GM12878 (cell line): ENCODE data around the gene COMMD6. TPM values are rescaled to one million over a fixed set of nuclear protein-coding genes. Genes with fewer than 3 reads are reported as not detected.
A peak's percentile ranks its signal among the peaks of the same experiment; 100 is the strongest.

Experiments
- ASH2L ChIP-seq: fragments of 300-600, 200-600 bp; sonication (generic); IDR thresholded peaks from 2 replicates; pipeline ENCODE4 v1.6.1; 2017; ENCODE audit warnings: low read depth, mild to moderate bottlenecking, borderline replicate concordance
- BACH1 ChIP-seq: fragments of 450-650 bp; IDR thresholded peaks from 2 replicates; pipeline ENCODE4 v1.6.1; 2017; ENCODE audit warnings: mild to moderate bottlenecking, borderline replicate concordance
- CEBPB ChIP-seq, 2 experiments: fragments of 150-350 bp in 1 of 2; IDR thresholded peaks; 2 replicates each; pipeline ENCODE4 v1.6.1; 2012 to 2014; ENCODE audit warnings: low read depth in 2 of 2, low read length in 2 of 2, borderline replicate concordance in 1 of 2, inconsistent platforms in 1 of 2
- FOS ChIP-seq: IDR thresholded peaks from 3 replicates; pipeline ENCODE4 v1.6.1; 2011; ENCODE audit warnings: borderline replicate concordance; ENCODE audit not compliant: insufficient read length; ENCODE audit errors: extremely low read depth
- HCFC1 ChIP-seq: fragments of 150-350 bp; IDR thresholded peaks from 2 replicates; pipeline ENCODE4 v1.6.1; 2014; ENCODE audit warnings: low read length
- IKZF1 ChIP-seq: fragments of 450-650 bp; conservative IDR thresholded peaks from 2 replicates; pipeline ENCODE4 v1.6.1; 2017; ENCODE audit warnings: antibody characterized with exemption, mild to moderate bottlenecking
- JUNB ChIP-seq: IDR thresholded peaks from 2 replicates; pipeline ENCODE4 v1.6.1; 2016; ENCODE audit warnings: antibody characterized with exemption, mild to moderate bottlenecking
- KLF5 ChIP-seq: fragments of 450-650 bp; IDR thresholded peaks from 2 replicates; pipeline ENCODE4 v1.6.1; 2014; ENCODE audit warnings: mild to moderate bottlenecking; ENCODE audit not compliant: partially characterized antibody
- MYC ChIP-seq: IDR thresholded peaks from 2 replicates; pipeline ENCODE4 v1.6.1; 2011; ENCODE audit warnings: mild to moderate bottlenecking, low read length, moderate library complexity, inconsistent platforms; ENCODE audit not compliant: insufficient read depth, insufficient replicate concordance, insufficient read length, severe bottlenecking
- NFYB ChIP-seq: IDR thresholded peaks from 2 replicates; pipeline ENCODE4 v1.6.1; 2011; ENCODE audit warnings: low read depth, mild to moderate bottlenecking, low read length, improper control_type of control experiment, moderate library complexity; ENCODE audit not compliant: insufficient read depth
- POLR2AphosphoS5 ChIP-seq: IDR thresholded peaks from 2 replicates; pipeline ENCODE4 v1.6.1; 2011; ENCODE audit warnings: mild to moderate bottlenecking, low read length, inconsistent platforms
- RELA ChIP-seq: fragments of 450-650 bp; IDR thresholded peaks from 2 replicates; pipeline ENCODE4 v1.8.0; 2014; ENCODE audit warnings: borderline replicate concordance; ENCODE audit not compliant: partially characterized antibody
- REST ChIP-seq: IDR thresholded peaks from 2 replicates; pipeline ENCODE4 v1.6.1; 2012; ENCODE audit warnings: mild to moderate bottlenecking, low read depth, low read length
- SMARCA5 ChIP-seq: fragments of 450-650 bp; IDR thresholded peaks from 2 replicates; pipeline ENCODE4 v1.6.1; 2017; ENCODE audit warnings: mild to moderate bottlenecking
- SP1 ChIP-seq: IDR thresholded peaks from one replicate; pipeline ENCODE4 v1.6.1; 2011; ENCODE audit warnings: low read depth, low read length
- STAT1 ChIP-seq: fragments of 450-650 bp; conservative IDR thresholded peaks from 2 replicates; pipeline ENCODE4 v1.6.1; 2014; ENCODE audit warnings: antibody characterized with exemption, mild to moderate bottlenecking
- WRNIP1 ChIP-seq: IDR thresholded peaks from 2 replicates; pipeline ENCODE4 v1.6.1; 2011; ENCODE audit warnings: low read depth, low read length, improper control_type of control experiment, borderline replicate concordance
- ZNF217 ChIP-seq: fragments of 450-650 bp; IDR thresholded peaks from 2 replicates; pipeline ENCODE4 v1.6.1; 2017; ENCODE audit warnings: antibody characterized with exemption, mild to moderate bottlenecking
- ZNF384 ChIP-seq: IDR thresholded peaks from 2 replicates; pipeline ENCODE4 v1.6.1; 2012; ENCODE audit warnings: low read depth, mild to moderate bottlenecking, low read length, improper control_type of control experiment, borderline replicate concordance
- polyA plus RNA-seq, 11 experiments: library from polyadenylated mRNA; depleted of rRNA in 4 of 11; unstranded in 6 of 11; stranded (reverse) in 5 of 11; fragments of >200 nt; fragmentation: Nextera tagmentation in 4 of 11; fragmentation: Illumina TruSeq in 1 of 11; extraction: Ambion mirVana in 4 of 11; extraction: Trizol in 1 of 11; gene quantifications; 1 replicate in 1 of 11; 2 replicates in 10 of 11; pipeline versions ENCODE4 v1.2.1 to v1.2.3, GENCODE V29; 2011 to 2016; ENCODE audit warnings: inconsistent platforms in 2 of 11, missing spikeins in 2 of 11, low read depth in 1 of 11
- total RNA-seq, 4 experiments: library from RNA; depleted of rRNA in 3 of 4; stranded (reverse); fragments of >200 nt in 3 of 4; fragmentation: Illumina TruSeq in 1 of 4; extraction: Trizol in 1 of 4; gene quantifications; 2 replicates each; pipeline versions ENCODE4 v1.2.1 to v1.2.3, GENCODE V29; 2013 to 2021
- TF ChIP-seq, protein P1 (sequence below): IDR thresholded peaks from 2 replicates; pipeline ENCODE4 v1.6.1; 2011; ENCODE audit warnings: borderline replicate concordance, low read depth, mild to moderate bottlenecking, moderate library complexity, mixed read lengths, low read length; ENCODE audit not compliant: insufficient read depth; ENCODE audit errors: extremely low read length
- TF ChIP-seq, protein P2 (sequence below): IDR thresholded peaks from 2 replicates; pipeline ENCODE4 v1.6.1; 2011; ENCODE audit warnings: low read depth, mild to moderate bottlenecking, low read length, moderate library complexity, borderline replicate concordance; ENCODE audit errors: extremely low read depth
- TF ChIP-seq, protein P3 (sequence below): fragments of 450-650 bp; IDR thresholded peaks from 2 replicates; pipeline ENCODE4 v1.6.1; 2017; ENCODE audit warnings: mild to moderate bottlenecking

Gene COMMD6
- total and polyA plus RNA-seq, 10 of the 15 experiments (the other 5 are each of a cell fraction or from before 2014, with no cell fraction given) = 127 to 509 (median 247) TPM

DNA sequence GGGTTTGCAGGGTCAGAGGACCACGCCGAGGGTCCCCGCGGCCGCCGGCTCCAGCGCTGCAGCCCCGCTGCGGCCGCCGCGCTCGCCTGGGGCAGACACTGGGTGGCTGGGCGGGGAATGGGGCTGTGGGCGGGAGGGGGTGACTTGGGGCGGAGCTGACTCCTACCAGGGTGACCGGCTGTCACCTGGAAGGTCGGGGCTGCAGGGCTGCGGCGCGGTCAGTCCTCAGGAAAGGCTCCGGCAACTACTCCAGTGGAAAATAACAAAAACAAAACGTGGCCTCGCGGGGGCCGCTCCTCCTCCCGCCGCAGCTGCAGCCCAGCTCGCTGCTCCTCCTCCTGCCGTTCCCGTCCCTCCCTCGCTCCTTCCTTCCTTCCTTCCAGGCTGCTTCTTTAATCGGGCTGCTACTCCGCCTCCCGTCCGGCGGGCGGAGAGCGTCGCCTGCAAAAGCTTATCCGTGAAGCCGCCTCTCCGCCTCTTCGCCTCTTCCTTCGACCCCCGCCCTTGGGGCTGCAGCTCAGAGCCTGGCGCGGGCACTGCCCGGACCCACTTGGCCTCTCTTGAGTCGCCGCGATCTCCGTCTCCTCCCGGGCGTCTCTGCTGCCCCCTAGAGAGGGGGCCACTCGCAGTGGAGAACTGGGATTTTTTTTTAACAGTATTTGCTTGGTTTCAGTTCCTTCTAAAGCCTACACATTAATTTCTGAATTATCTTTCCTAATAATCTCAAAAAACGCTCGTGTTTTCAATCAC, 55.4 kb downstream of the COMMD6 start, which contains the start of gene TBC1D4 (continued):
- TF ChIP-seq FOS (no peak), JUNB (peak; percentile 66), ZNF384 (peak; percentile 97), SMARCA5 (peak; percentile 82; the same call in 1 of the 2 replicates), REST (peak; percentile 39; the same call in 1 of the 2 replicates), CEBPB (IDR thresholded peaks at IDR 0.05; ENCODE audit: borderline replicate concordance in 1 of 2, low read depth in 2 of 2, low read length in 2 of 2) (no peak), KLF5 (peak; percentile 35), RELA (peak; percentile 13), IKZF1 (peak; percentile 93), ZNF217 (no peak), ASH2L (no peak; the same call in 1 of the 2 replicates), MYC (no peak), BACH1 (peak; percentile 70), NFYB (no peak), POLR2AphosphoS5 (no peak), WRNIP1 (no peak), STAT1 (peak; percentile 61; the same call in 1 of the 2 replicates), HCFC1 (0 out of 2 replicates have a peak, but pooled peaks have one; percentile 22), SP1 (peak; percentile 0)
- TF ChIP-seq, protein P1, sequence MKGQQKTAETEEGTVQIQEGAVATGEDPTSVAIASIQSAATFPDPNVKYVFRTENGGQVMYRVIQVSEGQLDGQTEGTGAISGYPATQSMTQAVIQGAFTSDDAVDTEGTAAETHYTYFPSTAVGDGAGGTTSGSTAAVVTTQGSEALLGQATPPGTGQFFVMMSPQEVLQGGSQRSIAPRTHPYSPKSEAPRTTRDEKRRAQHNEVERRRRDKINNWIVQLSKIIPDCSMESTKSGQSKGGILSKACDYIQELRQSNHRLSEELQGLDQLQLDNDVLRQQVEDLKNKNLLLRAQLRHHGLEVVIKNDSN = no peak
- TF ChIP-seq, protein P2, sequence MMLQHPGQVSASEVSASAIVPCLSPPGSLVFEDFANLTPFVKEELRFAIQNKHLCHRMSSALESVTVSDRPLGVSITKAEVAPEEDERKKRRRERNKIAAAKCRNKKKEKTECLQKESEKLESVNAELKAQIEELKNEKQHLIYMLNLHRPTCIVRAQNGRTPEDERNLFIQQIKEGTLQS = peak; percentile 40; the same call in 1 of the 2 replicates
- TF ChIP-seq, protein P3, sequence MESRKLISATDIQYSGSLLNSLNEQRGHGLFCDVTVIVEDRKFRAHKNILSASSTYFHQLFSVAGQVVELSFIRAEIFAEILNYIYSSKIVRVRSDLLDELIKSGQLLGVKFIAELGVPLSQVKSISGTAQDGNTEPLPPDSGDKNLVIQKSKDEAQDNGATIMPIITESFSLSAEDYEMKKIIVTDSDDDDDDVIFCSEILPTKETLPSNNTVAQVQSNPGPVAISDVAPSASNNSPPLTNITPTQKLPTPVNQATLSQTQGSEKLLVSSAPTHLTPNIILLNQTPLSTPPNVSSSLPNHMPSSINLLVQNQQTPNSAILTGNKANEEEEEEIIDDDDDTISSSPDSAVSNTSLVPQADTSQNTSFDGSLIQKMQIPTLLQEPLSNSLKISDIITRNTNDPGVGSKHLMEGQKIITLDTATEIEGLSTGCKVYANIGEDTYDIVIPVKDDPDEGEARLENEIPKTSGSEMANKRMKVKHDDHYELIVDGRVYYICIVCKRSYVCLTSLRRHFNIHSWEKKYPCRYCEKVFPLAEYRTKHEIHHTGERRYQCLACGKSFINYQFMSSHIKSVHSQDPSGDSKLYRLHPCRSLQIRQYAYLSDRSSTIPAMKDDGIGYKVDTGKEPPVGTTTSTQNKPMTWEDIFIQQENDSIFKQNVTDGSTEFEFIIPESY = 0 out of 2 replicates have a peak, but pooled peaks have one; percentile 43
